Uterus (tissue), 4 donors: Measurements from ENCODE around the gene EHD1. TPM values are rescaled to one million over a fixed set of nuclear protein-coding genes. Genes with fewer than 3 reads are reported as not detected.

Experiments
- DNase-seq, 2 donors: peaks; one replicate each; pipeline ENCODE4 v3.0.0-alpha.2; 2019 to 2020
- H3K27ac ChIP-seq, 2 donors: fragments of 200-600 bp; sonication (generic); 1 replicate in 1 of 2; 2 replicates in 1 of 2; pipeline ENCODE4 v1.5.1; 2016 to 2018
- H3K27me3 ChIP-seq, 2 donors: fragments of 200-600 bp; sonication (generic); one replicate each; pipeline ENCODE4 v1.5.1; 2018 to 2019; ENCODE audit warnings: control low read depth in 1 of 2
- H3K36me3 ChIP-seq, 2 donors: fragments of 200-600 bp; sonication (generic); one replicate each; pipeline ENCODE4 v1.5.1; 2019; ENCODE audit warnings: control low read depth in 1 of 2
- H3K4me1 ChIP-seq, 2 donors: fragments of 200-600 bp; sonication (generic); one replicate each; pipeline ENCODE4 v1.5.1; 2018 to 2019; ENCODE audit warnings: control low read depth in 1 of 2
- H3K4me3 ChIP-seq, 2 donors: fragments of 200-600 bp; sonication (generic); 1 replicate in 1 of 2; 2 replicates in 1 of 2; pipeline ENCODE4 v1.5.1; 2018 to 2019; ENCODE audit warnings: mild to moderate bottlenecking in 1 of 2
- H3K9me3 ChIP-seq, 2 donors: fragments of 200-600 bp; sonication (generic); one replicate each; pipeline ENCODE4 v1.5.1; 2019; ENCODE audit warnings: control low read depth in 1 of 2
- POLR2A ChIP-seq, 2 donors: fragments of 450-650 bp; IDR thresholded peaks; one replicate each; pipeline ENCODE4 v1.6.1; 2016; ENCODE audit warnings: antibody characterized with exemption in 2 of 2, mild to moderate bottlenecking in 1 of 2, moderate library complexity in 1 of 2
- intact Hi-C: fragments of 100-400 bp; cut with DNase I; formaldehyde crosslinking; loops from one replicate; pipeline ENCODE4 v1.15.1; 2023; ENCODE audit warnings: low total_unique reads
- total RNA-seq, 4 donors: library from RNA; depleted of rRNA in 3 of 4; stranded (reverse); fragments of >200 nt in 3 of 4; gene quantifications; one replicate each; pipeline versions ENCODE4 v1.1.0 to v1.2.4, GENCODE V29; 2014 to 2023
- TF ChIP-seq, protein P1 (sequence below), 4 experiments: fragments of 200-600 bp in 2 of 4; fragments of 450-650 bp in 2 of 4; sonication (generic) in 2 of 4; IDR thresholded peaks; one replicate each; pipeline ENCODE4 v1.5.1; 2016 to 2019; ENCODE audit warnings: antibody characterized with exemption in 4 of 4, mild to moderate bottlenecking in 2 of 4, moderate library complexity in 1 of 4
- donor health status: DM: yes; HTN: yes; CAD: no.

The EHD1 gene
- total RNA-seq, 4 donors from 2014 or later = 3.5 to 78.7 (median 36.9) TPM

DNA sequence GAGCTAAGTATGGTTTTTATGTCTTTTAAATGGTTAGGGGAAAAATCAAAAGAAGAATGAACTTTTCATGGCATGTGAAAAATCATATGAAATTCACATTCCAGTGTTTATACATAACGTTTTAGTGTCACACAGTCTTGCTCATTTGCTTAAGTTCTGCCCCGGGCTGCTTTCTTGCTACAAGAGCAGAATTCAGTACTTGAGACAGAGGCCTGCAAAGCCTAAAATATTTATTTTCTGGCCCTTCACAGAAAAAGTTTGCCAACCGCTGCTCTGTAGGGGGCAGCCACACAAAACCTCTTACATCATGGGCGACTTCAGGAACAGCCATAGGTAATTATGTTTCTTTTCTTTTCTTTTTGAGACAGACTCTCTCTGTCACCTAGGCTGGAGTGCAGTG is 39.6 kb upstream of the EHD1 start:
- peak overlapping the region; percentile 45 to 81 for H3K4me3 ChIP-seq
- intact Hi-C loops = no loop called here
- H3K27me3 ChIP-seq = no peaks in the 10 kb centered on the region
- no peaks in the 10 kb centered on the region for H3K9me3 ChIP-seq
- H3K36me3 ChIP-seq = no peaks in the 10 kb centered on the region
- no peaks in the 10 kb centered on the region for H3K4me1 ChIP-seq
- TF ChIP-seq, protein P1, sequence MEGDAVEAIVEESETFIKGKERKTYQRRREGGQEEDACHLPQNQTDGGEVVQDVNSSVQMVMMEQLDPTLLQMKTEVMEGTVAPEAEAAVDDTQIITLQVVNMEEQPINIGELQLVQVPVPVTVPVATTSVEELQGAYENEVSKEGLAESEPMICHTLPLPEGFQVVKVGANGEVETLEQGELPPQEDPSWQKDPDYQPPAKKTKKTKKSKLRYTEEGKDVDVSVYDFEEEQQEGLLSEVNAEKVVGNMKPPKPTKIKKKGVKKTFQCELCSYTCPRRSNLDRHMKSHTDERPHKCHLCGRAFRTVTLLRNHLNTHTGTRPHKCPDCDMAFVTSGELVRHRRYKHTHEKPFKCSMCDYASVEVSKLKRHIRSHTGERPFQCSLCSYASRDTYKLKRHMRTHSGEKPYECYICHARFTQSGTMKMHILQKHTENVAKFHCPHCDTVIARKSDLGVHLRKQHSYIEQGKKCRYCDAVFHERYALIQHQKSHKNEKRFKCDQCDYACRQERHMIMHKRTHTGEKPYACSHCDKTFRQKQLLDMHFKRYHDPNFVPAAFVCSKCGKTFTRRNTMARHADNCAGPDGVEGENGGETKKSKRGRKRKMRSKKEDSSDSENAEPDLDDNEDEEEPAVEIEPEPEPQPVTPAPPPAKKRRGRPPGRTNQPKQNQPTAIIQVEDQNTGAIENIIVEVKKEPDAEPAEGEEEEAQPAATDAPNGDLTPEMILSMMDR (IDR thresholded peaks at IDR 0.05) = peak in 1 of 4 experiments; percentile 20
- no peak for TF ChIP-seq POLR2A (IDR thresholded peaks at IDR 0.05)
- peak overlapping the region; percentile 87 to 95 for H3K27ac ChIP-seq
- no peak for DNase-seq

DNA sequence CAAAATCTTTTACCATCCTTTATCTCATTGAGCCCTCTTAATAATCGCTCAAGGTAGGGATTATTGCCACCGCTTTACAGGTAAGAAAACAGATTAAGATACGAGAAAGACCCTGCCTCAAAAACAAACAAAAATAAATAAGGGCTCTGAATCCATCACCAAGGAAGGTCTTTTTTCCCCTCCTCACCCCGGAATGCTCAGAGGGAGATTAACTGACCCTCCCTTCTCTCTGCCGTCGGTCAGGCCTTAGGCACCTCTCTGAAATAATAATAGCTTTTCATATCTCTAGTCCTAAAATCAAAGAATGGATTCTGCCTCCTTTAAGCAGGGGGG is 39.2 kb upstream of the EHD1 start:
- Histone ChIP-seq H3K4me1 (no peaks in the 10 kb centered on the region), H3K9me3 (no peaks in the 10 kb centered on the region), H3K4me3 (peak overlapping the region; percentile 45 to 81), H3K27ac (peak overlapping the region; percentile 87 to 95), H3K36me3 (no peaks in the 10 kb centered on the region), H3K27me3 (no peaks in the 10 kb centered on the region)
- intact Hi-C loops = no loop called here
- DNase-seq = no peak
- TF ChIP-seq POLR2A (IDR thresholded peaks at IDR 0.05) = no peak
- TF ChIP-seq, protein P1 (IDR thresholded peaks at IDR 0.05) = no peak

DNA sequence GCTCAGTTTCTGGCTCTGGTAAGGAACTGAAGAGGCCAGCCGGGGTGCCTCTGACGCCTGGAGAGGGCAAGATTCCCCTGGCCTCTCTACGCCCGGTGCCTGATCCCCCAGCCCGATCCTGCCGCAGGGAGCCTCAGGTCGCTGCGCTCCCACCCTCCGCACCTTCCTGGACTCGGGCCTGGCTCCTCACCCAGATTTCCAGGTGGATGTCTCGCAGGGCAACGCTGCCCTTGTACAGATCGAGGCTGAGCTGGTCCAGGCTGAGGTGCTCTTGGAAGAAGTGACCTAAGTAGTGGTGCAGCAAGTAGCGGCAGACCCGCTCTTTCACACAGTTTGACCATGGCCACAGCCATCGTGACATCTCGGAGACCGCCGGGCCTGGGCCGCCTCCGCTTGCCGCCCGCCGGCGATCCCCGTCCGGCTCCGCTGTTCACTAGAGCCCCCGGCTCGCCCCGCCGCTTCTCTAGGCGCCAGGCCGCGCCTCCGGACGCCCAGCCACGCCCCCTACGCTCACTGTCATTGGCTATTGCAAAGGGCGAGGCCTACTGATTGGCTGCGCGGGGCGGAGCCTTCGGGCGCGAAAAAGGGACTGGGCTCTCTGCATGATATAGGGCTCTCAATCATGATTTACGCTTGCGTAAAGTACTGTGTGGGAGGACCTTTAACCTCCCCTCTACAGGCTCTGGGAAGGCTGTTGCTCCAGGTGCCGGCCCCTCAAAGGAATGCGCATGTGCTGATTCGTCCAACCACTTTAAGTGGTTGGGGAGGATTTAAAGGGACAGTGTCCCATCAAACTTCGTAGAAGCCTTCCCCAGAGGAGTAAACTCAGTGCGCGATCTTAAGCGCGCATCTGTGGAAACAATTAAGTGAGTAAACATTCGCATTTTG is 38.6 kb upstream of the EHD1 start, which contains the start of gene ATG2A:
Gene ATG2A (minus strand): TSS at position 435 of the 888 bp plus-strand sequence. CDS start 74 bp downstream, at position 361.
- H3K4me1 ChIP-seq = no peaks in the 10 kb centered on the region
- DNase-seq = peak; percentile 99
- peak within 1 kb of the TSS; percentile 81 to 85 for H3K4me3 ChIP-seq
- no peaks in the 10 kb centered on the region for H3K27me3 ChIP-seq
- intact Hi-C loops = no loop called here
- H3K36me3 ChIP-seq = no peaks in the 10 kb centered on the region
- H3K27ac ChIP-seq = peak within 1 kb of the TSS; percentile 87 to 95
- peak; percentile 79 to 88 for TF ChIP-seq POLR2A (IDR thresholded peaks at IDR 0.05)
- TF ChIP-seq, protein P1 (IDR thresholded peaks at IDR 0.05) = peak in 2 of 4 experiments; percentile 16 to 40
- H3K9me3 ChIP-seq = no peaks in the 10 kb centered on the region

DNA sequence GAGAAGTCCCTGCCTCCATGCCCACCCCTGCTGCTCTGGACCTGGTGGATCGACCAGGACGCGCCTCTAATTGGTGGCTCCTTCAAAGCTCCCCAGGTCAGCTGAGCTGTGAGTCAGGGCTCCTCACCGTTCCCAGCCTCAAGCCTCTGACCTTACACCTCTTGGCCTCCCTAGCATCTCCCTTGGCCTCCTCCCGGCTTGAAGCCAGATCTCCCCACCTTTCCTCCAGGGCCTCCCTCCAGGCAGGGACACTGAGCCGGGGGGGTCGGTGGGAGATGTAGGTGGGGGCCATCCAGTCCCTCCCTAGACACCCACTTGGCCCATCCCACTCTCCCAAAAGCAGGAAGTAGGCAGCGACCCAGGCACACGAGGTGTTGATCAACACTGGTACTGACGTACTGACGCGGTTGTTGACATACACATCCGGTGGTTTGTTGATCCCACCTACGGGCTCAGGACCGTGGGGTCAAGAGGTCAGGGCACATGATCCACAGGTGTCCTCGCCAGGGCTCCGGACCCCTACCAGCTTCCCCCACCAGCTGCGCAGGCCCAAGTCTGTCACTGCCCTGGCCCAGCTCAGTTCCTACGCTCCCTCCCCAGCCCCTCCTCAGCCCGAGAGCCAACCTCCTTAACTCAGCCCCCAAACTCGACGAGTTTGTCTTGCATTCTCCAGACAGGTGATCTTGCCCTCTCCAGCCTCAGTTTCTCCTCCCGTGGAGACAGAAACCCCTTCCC is 37.8 kb upstream of the EHD1 start:
- peak overlapping the region; percentile 69 to 87 for H3K27ac ChIP-seq
- H3K9me3 ChIP-seq = no peaks in the 10 kb centered on the region
- no peaks in the 10 kb centered on the region for H3K4me1 ChIP-seq
- no peaks in the 10 kb centered on the region for H3K27me3 ChIP-seq
- TF ChIP-seq, protein P1 (IDR thresholded peaks at IDR 0.05) = no peak
- no peak for TF ChIP-seq POLR2A (IDR thresholded peaks at IDR 0.05)
- H3K36me3 ChIP-seq = no peaks in the 10 kb centered on the region
- intact Hi-C loops = no loop called here
- peak; percentile 48 to 60 for DNase-seq
- peak overlapping the region; percentile 81 to 85 for H3K4me3 ChIP-seq
